Mesendoderm (in vitro differentiated cells): ENCODE results near the gene RBAK.
"Not testable (repeated sequence)": the region's sequence is repeated elsewhere in the genome, so short reads cannot be mapped to it uniquely, and the experiment has no call there.

Source experiments
- DNase-seq: peaks from one replicate; pipeline ENCODE4 v3.0.0; 2013
- H2AK5ac ChIP-seq: 2 replicates; pipeline ENCODE4 v1.6.1; 2013; ENCODE audit warnings: low read length, inconsistent platforms
- H2BK120ac ChIP-seq: 2 replicates; pipeline ENCODE4 v1.6.1; 2013; ENCODE audit warnings: low read depth, mild to moderate bottlenecking, low read length, moderate library complexity, mixed read lengths
- H2BK15ac ChIP-seq: replicated peaks from 2 replicates; pipeline ENCODE4 v1.6.1; 2013; ENCODE audit warnings: low read depth, mild to moderate bottlenecking, moderate library complexity
- H2BK5ac ChIP-seq: 2 replicates; pipeline ENCODE4 v1.6.1; 2013; ENCODE audit warnings: low read length, inconsistent platforms
- H3K18ac ChIP-seq: 2 replicates; pipeline ENCODE4 v1.6.1; 2013; ENCODE audit warnings: mild to moderate bottlenecking, low read length, mixed read lengths
- H3K23ac ChIP-seq: one replicate; pipeline ENCODE4 v1.6.1; 2013; ENCODE audit warnings: low read length
- H3K27ac ChIP-seq: 2 replicates; pipeline ENCODE4 v1.5.1; 2013; ENCODE audit warnings: low read depth, mild to moderate bottlenecking, inconsistent platforms, low read length, moderate library complexity
- H3K27me3 ChIP-seq: 2 replicates; pipeline ENCODE4 v1.6.1; 2013; ENCODE audit warnings: low read length, control low read depth, mild to moderate bottlenecking, inconsistent platforms; ENCODE audit not compliant: insufficient read depth, poor library complexity
- H3K36me3 ChIP-seq: 2 replicates; pipeline ENCODE4 v1.6.1; 2013; ENCODE audit warnings: low read length, inconsistent platforms; ENCODE audit not compliant: control insufficient read depth, insufficient read depth
- H3K4ac ChIP-seq: one replicate; pipeline ENCODE4 v1.6.1; 2013; ENCODE audit warnings: low read depth, mild to moderate bottlenecking, low read length, moderate library complexity
- H3K4me1 ChIP-seq: 2 replicates; pipeline ENCODE4 v1.6.1; 2013; ENCODE audit warnings: low read depth, low read length, inconsistent platforms; ENCODE audit not compliant: control insufficient read depth
- H3K4me2 ChIP-seq: 2 replicates; pipeline ENCODE4 v1.6.1; 2013; ENCODE audit warnings: low read length
- H3K4me3 ChIP-seq: 2 replicates; pipeline ENCODE4 v1.5.1; 2013; ENCODE audit warnings: mild to moderate bottlenecking, low read length
- H3K56ac ChIP-seq: one replicate; pipeline ENCODE4 v1.6.1; 2013; ENCODE audit warnings: low read length
- H3K79me1 ChIP-seq: 2 replicates; pipeline ENCODE4 v1.6.1; 2013; ENCODE audit warnings: low read length, inconsistent platforms
- H3K79me2 ChIP-seq: 2 replicates; pipeline ENCODE4 v1.6.1; 2013; ENCODE audit warnings: mild to moderate bottlenecking, low read length; ENCODE audit not compliant: control insufficient read depth, insufficient read depth
- H3K9ac ChIP-seq: 2 replicates; pipeline ENCODE4 v1.6.1; 2013; ENCODE audit warnings: low read length, inconsistent platforms
- H4K5ac ChIP-seq: one replicate; pipeline ENCODE4 v1.6.1; 2013; ENCODE audit warnings: low read length
- H4K8ac ChIP-seq: one replicate; pipeline ENCODE4 v1.6.1; 2013; ENCODE audit warnings: low read depth, mild to moderate bottlenecking, control low read depth, low read length, moderate library complexity
- WGBS: extraction: QIAGEN DNeasy Blood & Tissue Kit; methylation state at CpG from one replicate; pipeline ENCODE4 v1.1.7; 2013; ENCODE audit warnings: low lambda C conversion rate, missing lambda C conversion rate; ENCODE audit not compliant: insufficient coverage; ENCODE audit errors: extremely low coverage; 5-methylcytosine and 5-hydroxymethylcytosine counted together

Gene RBAK

DNA sequence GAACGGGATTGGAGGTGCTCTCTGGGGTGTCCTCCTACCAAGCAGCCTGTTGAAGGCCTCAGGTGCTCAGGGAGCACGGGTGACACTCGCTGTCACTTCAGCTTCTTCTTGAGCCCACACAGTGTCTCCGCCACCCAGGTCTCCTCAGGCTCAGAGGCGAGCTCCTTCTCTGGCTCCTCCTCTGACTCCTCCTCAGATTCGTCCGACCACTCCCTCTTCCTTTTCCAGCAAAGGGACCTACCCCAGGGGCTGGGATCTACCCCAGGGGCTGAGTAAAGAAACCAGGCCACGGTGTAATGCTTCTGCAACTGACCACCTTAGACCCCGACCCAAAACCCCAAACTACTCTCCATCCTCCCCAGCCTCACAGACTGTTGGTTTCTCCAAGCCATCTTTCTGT, 9.2 kb upstream of the RBAK start:
- no peak overlapping the region for H2BK5ac ChIP-seq

DNA sequence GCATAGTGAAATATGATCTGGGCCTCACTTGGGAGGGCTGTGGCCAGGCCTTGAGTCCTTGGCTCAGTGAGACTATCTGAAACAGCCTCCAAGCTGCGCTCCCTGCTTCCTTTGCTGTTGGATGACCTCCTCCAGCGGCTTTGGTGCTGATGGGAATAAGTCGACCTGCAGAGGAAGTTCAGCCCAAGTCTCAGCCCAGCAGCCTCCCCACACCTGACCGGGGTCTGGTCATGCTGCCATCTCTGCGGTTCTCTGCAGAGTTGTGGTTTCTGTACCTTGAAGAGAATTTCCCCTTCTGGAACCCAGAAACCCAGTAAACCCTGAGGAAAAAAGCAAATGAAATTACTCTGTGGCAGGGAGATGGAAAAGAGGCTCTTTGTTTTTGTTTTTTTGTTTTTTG, 4.6 kb upstream of the RBAK start:
- no peak overlapping the region for H3K27ac ChIP-seq
- H3K4ac ChIP-seq: no peak overlapping the region
- H3K18ac ChIP-seq: no peak overlapping the region
- no peak overlapping the region for H3K9ac ChIP-seq
- no peak overlapping the region for H3K4me2 ChIP-seq
- H2BK15ac ChIP-seq: no peak overlapping the region
- no peaks in the 10 kb centered on the region for H3K27me3 ChIP-seq
- H4K8ac ChIP-seq: no peak overlapping the region
- H3K79me1 ChIP-seq: no peaks in the 10 kb centered on the region
- no peaks in the 10 kb centered on the region for H3K36me3 ChIP-seq
- no peak overlapping the region for H3K4me3 ChIP-seq
- H3K56ac ChIP-seq: no peak overlapping the region
- no peak overlapping the region for H2AK5ac ChIP-seq
- H3K79me2 ChIP-seq: no peaks in the 10 kb centered on the region
- H2BK5ac ChIP-seq: no peak overlapping the region
- H3K23ac ChIP-seq: no peak overlapping the region
- no peaks in the 10 kb centered on the region for H3K4me1 ChIP-seq
- H4K5ac ChIP-seq: no peak overlapping the region
- no CpG with 5 or more reads among the region's 5 CpGs for WGBS
- H2BK120ac ChIP-seq: no peak overlapping the region
- no peak for DNase-seq

More for the DNA sequence above, 9.2 kb upstream of the RBAK start:
- H2AK5ac ChIP-seq: no peak overlapping the region
- no peaks in the 10 kb centered on the region for H3K36me3 ChIP-seq
- H3K27ac ChIP-seq: no peak overlapping the region
- no peak overlapping the region for H2BK120ac ChIP-seq
- H3K4me3 ChIP-seq: no peak overlapping the region
- H3K18ac ChIP-seq: no peak overlapping the region
- no peak overlapping the region for H3K4me2 ChIP-seq
- DNase-seq: no peak
- no peaks in the 10 kb centered on the region for H3K79me2 ChIP-seq
- H3K4me1 ChIP-seq: no peaks in the 10 kb centered on the region
- H3K23ac ChIP-seq: no peak overlapping the region
- no peak overlapping the region for H4K5ac ChIP-seq
- H3K56ac ChIP-seq: no peak overlapping the region
- H3K79me1 ChIP-seq: no peaks in the 10 kb centered on the region
- H3K4ac ChIP-seq: no peak overlapping the region
- no CpG with 5 or more reads among the region's 9 CpGs for WGBS
- H2BK15ac ChIP-seq: no peak overlapping the region
- H3K27me3 ChIP-seq: no peaks in the 10 kb centered on the region
- H3K9ac ChIP-seq: no peak overlapping the region
- no peak overlapping the region for H4K8ac ChIP-seq

DNA sequence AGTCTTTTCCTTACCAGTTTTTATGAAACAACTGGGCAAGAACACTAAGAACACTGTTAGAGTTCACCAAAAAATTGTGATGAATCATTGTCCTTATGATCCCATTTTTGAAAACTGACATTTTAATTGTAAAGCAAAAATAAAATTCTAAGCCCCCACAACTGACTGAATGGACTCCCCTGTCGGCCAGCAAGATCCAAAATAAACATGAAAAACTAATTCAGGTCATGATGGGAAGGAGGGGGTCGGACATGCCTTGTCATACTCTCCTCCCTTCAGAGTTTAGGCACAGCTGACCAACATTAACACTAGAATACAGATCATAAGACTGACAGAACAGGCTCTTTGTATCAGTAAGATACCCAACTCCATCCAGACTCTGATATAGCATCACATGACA, 2.0 kb upstream of the RBAK start:
- DNase-seq: no peak
- H3K23ac ChIP-seq: no peak overlapping the region
- H3K27me3 ChIP-seq: no peaks in the 10 kb centered on the region
- H2BK15ac ChIP-seq: no peak overlapping the region
- no peak overlapping the region for H3K9ac ChIP-seq
- no peaks in the 10 kb centered on the region for H3K4me1 ChIP-seq
- no peak overlapping the region for H3K4me2 ChIP-seq
- H3K79me1 ChIP-seq: no peaks in the 10 kb centered on the region
- H2BK5ac ChIP-seq: no peak overlapping the region
- H3K56ac ChIP-seq: no peak overlapping the region
- H3K4me3 ChIP-seq: no peak overlapping the region
- H3K4ac ChIP-seq: no peak overlapping the region
- no peak overlapping the region for H2BK120ac ChIP-seq
- H3K27ac ChIP-seq: no peak overlapping the region
- H4K5ac ChIP-seq: no peak overlapping the region
- H2AK5ac ChIP-seq: no peak overlapping the region
- H3K18ac ChIP-seq: no peak overlapping the region
- peaks cover 4% of the 10 kb centered on the region for H3K79me2 ChIP-seq
- H3K36me3 ChIP-seq: no peaks in the 10 kb centered on the region
- no CpG with 5 or more reads among the region's 2 CpGs for WGBS
- no peak overlapping the region for H4K8ac ChIP-seq

DNA sequence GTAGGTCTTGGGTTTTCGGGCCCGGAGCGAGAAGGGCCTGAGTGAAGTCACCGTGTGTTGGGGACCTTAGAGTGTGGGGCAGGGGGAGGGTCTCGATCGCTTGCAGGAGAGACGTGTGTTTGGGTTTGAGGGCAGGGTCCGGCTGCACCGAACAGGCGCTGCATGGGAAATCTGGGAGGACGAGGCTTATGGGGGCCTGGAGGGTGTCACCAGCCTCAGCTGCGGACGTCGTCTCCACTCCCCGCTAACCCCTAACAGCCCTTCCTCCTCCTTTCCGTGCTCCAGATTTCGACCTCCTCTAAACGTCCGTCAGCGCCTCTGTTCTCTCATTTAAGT, 705 bp downstream of the RBAK start:
- Histone ChIP-seq H3K9ac (peak overlapping the region; percentile 88), H3K56ac (peak overlapping the region; percentile 88), H3K4me2 (peak overlapping the region; percentile 67), H3K4me3 (peak overlapping the region; percentile 71)
- H4K8ac ChIP-seq, H4K5ac ChIP-seq, H2BK120ac ChIP-seq, H3K23ac ChIP-seq, H3K79me2 ChIP-seq, H3K4me1 ChIP-seq, H3K27me3 ChIP-seq, H2BK5ac ChIP-seq, H3K36me3 ChIP-seq, H3K18ac ChIP-seq, H2AK5ac ChIP-seq, H3K79me1 ChIP-seq, H2BK15ac ChIP-seq, DNase-seq, H3K4ac ChIP-seq, H3K27ac ChIP-seq: not testable (repeated sequence)
- WGBS: no CpG with 5 or more reads among the region's 20 CpGs

DNA sequence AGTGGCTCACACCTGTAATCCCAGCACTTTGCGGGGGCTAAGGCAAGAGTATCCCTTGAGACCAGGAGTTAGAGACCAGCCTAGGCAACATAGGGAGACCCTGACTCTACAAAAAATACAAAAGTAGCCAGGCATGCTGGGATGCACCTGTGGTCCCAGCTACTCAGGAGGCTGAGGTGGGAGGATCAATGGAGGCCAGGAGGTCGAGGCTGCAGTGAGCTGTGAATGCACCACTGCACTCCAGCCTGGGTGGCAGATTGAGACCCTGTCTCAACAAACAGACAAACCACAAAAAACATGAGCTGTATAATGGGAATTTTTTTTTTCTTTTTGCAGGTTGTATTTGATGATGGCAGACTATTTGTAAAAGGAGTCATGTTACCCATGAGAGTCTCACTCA, 1.5 kb downstream of the RBAK start:
- H3K56ac ChIP-seq, H3K27me3 ChIP-seq, H2BK15ac ChIP-seq, H3K4me3 ChIP-seq, H3K4ac ChIP-seq, H3K79me1 ChIP-seq, H3K79me2 ChIP-seq, H4K5ac ChIP-seq, H2BK120ac ChIP-seq, H3K36me3 ChIP-seq, H3K9ac ChIP-seq, H2AK5ac ChIP-seq, H3K4me2 ChIP-seq, H2BK5ac ChIP-seq, H3K4me1 ChIP-seq, H3K27ac ChIP-seq, H3K18ac ChIP-seq, H4K8ac ChIP-seq, DNase-seq, H3K23ac ChIP-seq: not testable (repeated sequence)
- WGBS: no CpG with 5 or more reads among the region's 2 CpGs

DNA sequence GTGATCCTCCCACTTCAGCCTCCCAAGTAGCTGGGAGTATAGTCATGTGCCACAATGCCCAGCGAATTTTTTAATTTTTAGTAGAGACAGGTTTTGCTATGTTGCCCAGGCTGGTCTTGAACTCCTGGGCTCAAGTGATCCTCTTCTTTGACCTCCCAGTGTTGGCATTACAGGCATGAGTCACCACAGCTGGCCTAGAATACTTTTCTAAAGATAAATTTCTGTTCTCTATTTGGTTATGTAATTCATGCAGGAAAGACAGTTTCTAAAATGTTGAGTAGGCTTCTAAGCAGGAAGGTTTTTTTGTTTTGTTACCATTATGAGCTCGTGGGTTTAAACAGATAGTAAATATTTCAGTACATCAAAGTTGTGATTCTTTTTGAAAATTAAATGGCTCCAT, 5.0 kb downstream of the RBAK start:
- no peaks in the 10 kb centered on the region for H3K79me1 ChIP-seq
- H3K27me3 ChIP-seq: no peaks in the 10 kb centered on the region
- H3K4me1 ChIP-seq: no peaks in the 10 kb centered on the region
- H3K9ac ChIP-seq: no peak overlapping the region
- H4K8ac ChIP-seq: no peak overlapping the region
- H3K23ac ChIP-seq: no peak overlapping the region
- H3K27ac ChIP-seq: no peak overlapping the region
- no peak overlapping the region for H3K4me2 ChIP-seq
- H2AK5ac ChIP-seq: no peak overlapping the region
- H2BK15ac ChIP-seq: no peak overlapping the region
- no peak overlapping the region for H3K4me3 ChIP-seq
- H2BK120ac ChIP-seq: no peak overlapping the region
- H3K18ac ChIP-seq: no peak overlapping the region
- WGBS: no CpG with 5 or more reads among the region's 2 CpGs
- no peak overlapping the region for H3K4ac ChIP-seq
- H3K79me2 ChIP-seq: peaks cover 4% of the 10 kb centered on the region
- no peaks in the 10 kb centered on the region for H3K36me3 ChIP-seq
- no peak overlapping the region for H4K5ac ChIP-seq
- no peak overlapping the region for H3K56ac ChIP-seq
- no peak for DNase-seq
- no peak overlapping the region for H2BK5ac ChIP-seq
